HEK293 (cell line): ENCODE measurements around the gene PLEKHH2.

Source experiments
- CTCF ChIA-PET: fragments of 350-600 bp; formaldehyde crosslinking; extraction: SDS; loops from one replicate; lab custom pipeline; 2021; ENCODE audit warnings: antibody characterized with exemption; lab: Yijun Ruan, JAX
- POLR2A ChIA-PET: fragments of 300-600 bp; formaldehyde crosslinking; extraction: SDS; loops from one replicate; lab custom pipeline; 2020; ENCODE audit warnings: antibody characterized with exemption, inconsistent platforms; lab: Yijun Ruan, JAX
- H3K27ac ChIP-seq: fragments of 200-500 bp; sonication (Bioruptor generic); 2 replicates; pipeline ENCODE4 v1.5.1; 2014; ENCODE audit warnings: low read depth, low read length, control low read depth, inconsistent platforms; ENCODE audit errors: extremely low read depth
- H3K36me3 ChIP-seq, 2 experiments: fragments of 200-500 bp in 1 of 2; sonication (Bioruptor generic) in 1 of 2; 1 replicate in 1 of 2; 2 replicates in 1 of 2; pipeline ENCODE4 v1.5.1; 2014 to 2017; ENCODE audit warnings: inconsistent platforms in 2 of 2, low read length in 2 of 2; ENCODE audit not compliant: control insufficient read depth in 2 of 2, insufficient read depth in 1 of 2
- H3K4me1 ChIP-seq: fragments of 200-500 bp; sonication (Bioruptor generic); 2 replicates; pipeline ENCODE4 v1.5.1; 2014; ENCODE audit warnings: mild to moderate bottlenecking, low read length, inconsistent platforms; ENCODE audit not compliant: control insufficient read depth, insufficient read depth
- H3K4me3 ChIP-seq: 2 replicates; pipeline ENCODE4 v1.5.1; 2011; ENCODE audit warnings: low read depth, mild to moderate bottlenecking, control low read depth, low read length, moderate library complexity
- H3K9me3 ChIP-seq: fragments of 200-500 bp; sonication (Bioruptor generic); 2 replicates; pipeline ENCODE4 v1.5.1; 2014; ENCODE audit warnings: low read depth, low read length, inconsistent platforms; ENCODE audit not compliant: control insufficient read depth, insufficient read depth
- HOXD13 ChIP-seq: sonication (generic); formaldehyde crosslinking; IDR thresholded peaks from 2 replicates; pipeline ENCODE4 v1.8.0; 2022; ENCODE audit warnings: missing genetic modification reagents, borderline replicate concordance
- KLF10 ChIP-seq: fragments of 450-650 bp; IDR thresholded peaks from 2 replicates; pipeline ENCODE4 v1.5.1; 2018; ENCODE audit warnings: missing biosample characterization, mild to moderate bottlenecking, missing genetic modification characterization
- KLF9 ChIP-seq: fragments of 450-650 bp; formaldehyde crosslinking; IDR thresholded peaks from 2 replicates; pipeline ENCODE4 v1.5.1; 2016; ENCODE audit warnings: missing biosample characterization, missing genetic modification characterization, low read depth
- PRDM1 ChIP-seq: fragments of 450-650 bp; formaldehyde crosslinking; IDR thresholded peaks from 2 replicates; pipeline ENCODE4; 2016; ENCODE audit warnings: missing biosample characterization, missing genetic modification characterization
- PRDM10 ChIP-seq: fragments of 450-650 bp; formaldehyde crosslinking; IDR thresholded peaks from 2 replicates; pipeline ENCODE4 v1.5.1; 2016; ENCODE audit warnings: missing biosample characterization, missing genetic modification characterization
- SCRT1 ChIP-seq: fragments of 450-650 bp; formaldehyde crosslinking; IDR thresholded peaks from 2 replicates; pipeline ENCODE4 v1.5.1; 2016; ENCODE audit warnings: missing biosample characterization, missing genetic modification characterization, borderline replicate concordance
- ZBTB1 ChIP-seq: fragments of 450-650 bp; formaldehyde crosslinking; IDR thresholded peaks from 2 replicates; pipeline ENCODE4 v1.5.1; 2016; ENCODE audit warnings: missing biosample characterization, missing genetic modification characterization
- ZBTB17 ChIP-seq: fragments of 450-650 bp; formaldehyde crosslinking; IDR thresholded peaks from 2 replicates; pipeline ENCODE4 v1.5.1; 2016; ENCODE audit warnings: missing biosample characterization, missing genetic modification characterization
- ZBTB8A ChIP-seq: fragments of 450-650 bp; formaldehyde crosslinking; IDR thresholded peaks from 2 replicates; pipeline ENCODE4 v1.5.1; 2016; ENCODE audit warnings: missing biosample characterization, missing genetic modification characterization
- ZNF114 ChIP-seq: fragments of 450-650 bp; formaldehyde crosslinking; IDR thresholded peaks from 2 replicates; pipeline ENCODE4 v1.5.0; 2017; ENCODE audit warnings: missing biosample characterization, missing genetic modification characterization
- ZNF121 ChIP-seq: fragments of 450-650 bp; formaldehyde crosslinking; IDR thresholded peaks from 2 replicates; pipeline ENCODE4 v1.5.1; 2016; ENCODE audit warnings: missing biosample characterization, missing genetic modification characterization
- ZNF341 ChIP-seq: fragments of 450-650 bp; formaldehyde crosslinking; IDR thresholded peaks from 2 replicates; pipeline ENCODE4; 2016; ENCODE audit warnings: low read depth, missing biosample characterization, missing genetic modification characterization
- ZNF707 ChIP-seq: fragments of 450-650 bp; formaldehyde crosslinking; IDR thresholded peaks from 2 replicates; pipeline ENCODE4 v1.5.1; 2016; ENCODE audit warnings: missing biosample characterization, missing genetic modification characterization
- ZNF768 ChIP-seq: fragments of 450-650 bp; formaldehyde crosslinking; IDR thresholded peaks from 2 replicates; pipeline ENCODE4 v1.5.1; 2018; ENCODE audit warnings: missing biosample characterization, mild to moderate bottlenecking, missing genetic modification characterization
- TF ChIP-seq, protein P1 (sequence below): fragments of 450-650 bp; formaldehyde crosslinking; IDR thresholded peaks from 2 replicates; pipeline ENCODE4; 2016; ENCODE audit warnings: missing biosample characterization, missing genetic modification characterization
- TF ChIP-seq, protein P2 (sequence below): fragments of 450-650 bp; formaldehyde crosslinking; IDR thresholded peaks from 2 replicates; pipeline ENCODE4 v1.5.1; 2016; ENCODE audit warnings: missing biosample characterization, missing genetic modification characterization
- TF ChIP-seq, protein P3 (sequence below): fragments of 450-650 bp; formaldehyde crosslinking; IDR thresholded peaks from 2 replicates; pipeline ENCODE4 v1.5.0; 2017; ENCODE audit warnings: missing biosample characterization, missing genetic modification characterization, borderline replicate concordance
- TF ChIP-seq, protein P4 (sequence below): fragments of 450-650 bp; formaldehyde crosslinking; IDR thresholded peaks from 2 replicates; pipeline ENCODE4 v1.5.1; 2016; ENCODE audit warnings: missing biosample characterization, missing genetic modification characterization

Gene PLEKHH2

GRCh38 chr2:43764086-43764705, 127.1 kb downstream of the PLEKHH2 start (continued):
- TF ChIP-seq, protein P1, sequence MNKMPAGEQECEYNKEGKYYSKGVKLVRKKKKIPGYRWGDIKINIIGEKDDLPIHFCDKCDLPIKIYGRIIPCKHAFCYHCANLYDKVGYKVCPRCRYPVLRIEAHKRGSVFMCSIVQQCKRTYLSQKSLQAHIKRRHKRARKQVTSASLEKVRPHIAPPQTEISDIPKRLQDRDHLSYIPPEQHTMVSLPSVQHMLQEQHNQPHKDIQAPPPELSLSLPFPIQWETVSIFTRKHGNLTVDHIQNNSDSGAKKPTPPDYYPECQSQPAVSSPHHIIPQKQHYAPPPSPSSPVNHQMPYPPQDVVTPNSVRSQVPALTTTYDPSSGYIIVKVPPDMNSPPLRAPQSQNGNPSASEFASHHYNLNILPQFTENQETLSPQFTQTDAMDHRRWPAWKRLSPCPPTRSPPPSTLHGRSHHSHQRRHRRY: no peak
- TF ChIP-seq, protein P2, sequence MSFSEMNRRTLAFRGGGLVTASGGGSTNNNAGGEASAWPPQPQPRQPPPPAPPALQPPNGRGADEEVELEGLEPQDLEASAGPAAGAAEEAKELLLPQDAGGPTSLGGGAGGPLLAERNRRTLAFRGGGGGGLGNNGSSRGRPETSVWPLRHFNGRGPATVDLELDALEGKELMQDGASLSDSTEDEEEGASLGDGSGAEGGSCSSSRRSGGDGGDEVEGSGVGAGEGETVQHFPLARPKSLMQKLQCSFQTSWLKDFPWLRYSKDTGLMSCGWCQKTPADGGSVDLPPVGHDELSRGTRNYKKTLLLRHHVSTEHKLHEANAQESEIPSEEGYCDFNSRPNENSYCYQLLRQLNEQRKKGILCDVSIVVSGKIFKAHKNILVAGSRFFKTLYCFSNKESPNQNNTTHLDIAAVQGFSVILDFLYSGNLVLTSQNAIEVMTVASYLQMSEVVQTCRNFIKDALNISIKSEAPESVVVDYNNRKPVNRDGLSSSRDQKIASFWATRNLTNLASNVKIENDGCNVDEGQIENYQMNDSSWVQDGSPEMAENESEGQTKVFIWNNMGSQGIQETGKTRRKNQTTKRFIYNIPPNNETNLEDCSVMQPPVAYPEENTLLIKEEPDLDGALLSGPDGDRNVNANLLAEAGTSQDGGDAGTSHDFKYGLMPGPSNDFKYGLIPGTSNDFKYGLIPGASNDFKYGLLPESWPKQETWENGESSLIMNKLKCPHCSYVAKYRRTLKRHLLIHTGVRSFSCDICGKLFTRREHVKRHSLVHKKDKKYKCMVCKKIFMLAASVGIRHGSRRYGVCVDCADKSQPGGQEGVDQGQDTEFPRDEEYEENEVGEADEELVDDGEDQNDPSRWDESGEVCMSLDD (tag by site-specific recombination): no peak
- TF ChIP-seq, protein P3, sequence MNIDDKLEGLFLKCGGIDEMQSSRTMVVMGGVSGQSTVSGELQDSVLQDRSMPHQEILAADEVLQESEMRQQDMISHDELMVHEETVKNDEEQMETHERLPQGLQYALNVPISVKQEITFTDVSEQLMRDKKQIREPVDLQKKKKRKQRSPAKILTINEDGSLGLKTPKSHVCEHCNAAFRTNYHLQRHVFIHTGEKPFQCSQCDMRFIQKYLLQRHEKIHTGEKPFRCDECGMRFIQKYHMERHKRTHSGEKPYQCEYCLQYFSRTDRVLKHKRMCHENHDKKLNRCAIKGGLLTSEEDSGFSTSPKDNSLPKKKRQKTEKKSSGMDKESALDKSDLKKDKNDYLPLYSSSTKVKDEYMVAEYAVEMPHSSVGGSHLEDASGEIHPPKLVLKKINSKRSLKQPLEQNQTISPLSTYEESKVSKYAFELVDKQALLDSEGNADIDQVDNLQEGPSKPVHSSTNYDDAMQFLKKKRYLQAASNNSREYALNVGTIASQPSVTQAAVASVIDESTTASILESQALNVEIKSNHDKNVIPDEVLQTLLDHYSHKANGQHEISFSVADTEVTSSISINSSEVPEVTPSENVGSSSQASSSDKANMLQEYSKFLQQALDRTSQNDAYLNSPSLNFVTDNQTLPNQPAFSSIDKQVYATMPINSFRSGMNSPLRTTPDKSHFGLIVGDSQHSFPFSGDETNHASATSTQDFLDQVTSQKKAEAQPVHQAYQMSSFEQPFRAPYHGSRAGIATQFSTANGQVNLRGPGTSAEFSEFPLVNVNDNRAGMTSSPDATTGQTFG (tag by site-specific recombination): no peak
- TF ChIP-seq SCRT1: no peak

- Histone ChIP-seq H3K9me3 (no peaks in the 10 kb centered on the region), H3K4me3 (no peak overlapping the region), H3K36me3 (peaks cover 0 to 12% of the 10 kb centered on the region in 2 experiments; a peak in 2 of 3 replicates), H3K27ac (no peak overlapping the region), H3K4me1 (no peaks in the 10 kb centered on the region)
- ChIA-PET POLR2A (no interaction called here), CTCF (no interaction called here)
- no peak for TF ChIP-seq KLF10 (tag by site-specific recombination)
Observed at GRCh38 chr2:43766006-43766405, 128.9 kb downstream of the PLEKHH2 start.

- Histone ChIP-seq H3K4me3 (peak within 1 kb of the TSS; percentile 74), H3K9me3 (no peaks in the 10 kb centered on the region), H3K4me1 (no peaks in the 10 kb centered on the region), H3K27ac (peak within 1 kb of the TSS; percentile 73), H3K36me3 (peaks cover 0 to 8% of the 10 kb centered on the region in 2 experiments; a peak in 2 of 3 replicates)
- POLR2A ChIA-PET: interaction anchor here (1.0 to 1.3 kb wide), 2 partner anchors 22 to 137 kb away, joined by 3 read pairs; partner anchors contain the start of gene PLEKHH2
- CTCF ChIA-PET: interaction anchor here (0.9 to 1.2 kb wide), 3 partner anchors 24 to 163 kb away, joined by 3 to 4 read pairs (median 3); partner anchors contain the start of gene C1GALT1C1L
- TF ChIP-seq ZBTB17 (tag by site-specific recombination) (peak; percentile 98), ZNF768 (tag by site-specific recombination) (no peak), ZBTB1 (tag by site-specific recombination) (no peak), ZBTB8A (tag by site-specific recombination) (0 out of 2 replicates have a peak, but pooled peaks have one; percentile 33), PRDM10 (tag by site-specific recombination) (peak; percentile 93), HOXD13 (CRISPR knock-in tag) (no peak), ZNF121 (tag by site-specific recombination) (peak; percentile 44; the same call in 1 of the 2 replicates), KLF9 (tag by site-specific recombination) (no peak), PRDM1 (tag by site-specific recombination) (peak; percentile 79; the same call in 1 of the 2 replicates), ZNF341 (tag by site-specific recombination) (peak; percentile 62), ZNF707 (no peak), ZNF114 (tag by site-specific recombination) (no peak)
- TF ChIP-seq, protein P4, sequence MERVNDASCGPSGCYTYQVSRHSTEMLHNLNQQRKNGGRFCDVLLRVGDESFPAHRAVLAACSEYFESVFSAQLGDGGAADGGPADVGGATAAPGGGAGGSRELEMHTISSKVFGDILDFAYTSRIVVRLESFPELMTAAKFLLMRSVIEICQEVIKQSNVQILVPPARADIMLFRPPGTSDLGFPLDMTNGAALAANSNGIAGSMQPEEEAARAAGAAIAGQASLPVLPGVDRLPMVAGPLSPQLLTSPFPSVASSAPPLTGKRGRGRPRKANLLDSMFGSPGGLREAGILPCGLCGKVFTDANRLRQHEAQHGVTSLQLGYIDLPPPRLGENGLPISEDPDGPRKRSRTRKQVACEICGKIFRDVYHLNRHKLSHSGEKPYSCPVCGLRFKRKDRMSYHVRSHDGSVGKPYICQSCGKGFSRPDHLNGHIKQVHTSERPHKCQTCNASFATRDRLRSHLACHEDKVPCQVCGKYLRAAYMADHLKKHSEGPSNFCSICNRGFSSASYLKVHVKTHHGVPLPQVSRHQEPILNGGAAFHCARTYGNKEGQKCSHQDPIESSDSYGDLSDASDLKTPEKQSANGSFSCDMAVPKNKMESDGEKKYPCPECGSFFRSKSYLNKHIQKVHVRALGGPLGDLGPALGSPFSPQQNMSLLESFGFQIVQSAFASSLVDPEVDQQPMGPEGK (tag by site-specific recombination): peak; percentile 33; the same call in 1 of the 2 replicates
Observed at GRCh38 chr2:43773876-43774613, 137.0 kb downstream of the PLEKHH2 start, which contains the start of gene DYNC2LI1. TSS of gene DYNC2LI1 (plus strand) at chr2:43774039. CDS start at chr2:43774139, 100 bp downstream.
